Liver (tissue), 9 donors: ENCODE measurements around the gene ALDH1B1. TPM values are rescaled to one million over a fixed set of nuclear protein-coding genes. Genes with fewer than 3 reads are reported as not detected.

Source experiments
- DNase-seq: peaks from one replicate; pipeline ENCODE4 v3.0.0-alpha.2; 2017; ENCODE audit warnings: low spot score
- H3K27ac ChIP-seq, 2 donors: one replicate each; pipeline ENCODE4 v1.7.0; 2013; ENCODE audit warnings: inconsistent platforms in 2 of 2, low read length in 2 of 2, control low read depth in 1 of 2, low read depth in 1 of 2, mild to moderate bottlenecking in 1 of 2
- H3K27me3 ChIP-seq, 4 donors: one replicate each; pipeline versions ENCODE4 v1.6.1 to v1.7.0; 2013; ENCODE audit warnings: low read length in 3 of 4, inconsistent platforms in 1 of 4, mild to moderate bottlenecking in 1 of 4, moderate library complexity in 1 of 4; ENCODE audit not compliant: control insufficient read depth in 4 of 4, insufficient read depth in 4 of 4
- H3K36me3 ChIP-seq, 4 donors: one replicate each; pipeline versions ENCODE4 v1.6.1 to v1.7.0; 2013; ENCODE audit warnings: low read length in 3 of 4, mild to moderate bottlenecking in 3 of 4, low read depth in 1 of 4, moderate library complexity in 1 of 4; ENCODE audit not compliant: control insufficient read depth in 4 of 4, insufficient read depth in 3 of 4
- H3K4me1 ChIP-seq, 4 donors: one replicate each; pipeline versions ENCODE4 v1.6.1 to v1.7.0; 2013; ENCODE audit warnings: low read length in 3 of 4, mild to moderate bottlenecking in 3 of 4, moderate library complexity in 1 of 4; ENCODE audit not compliant: control insufficient read depth in 4 of 4, insufficient read depth in 4 of 4
- H3K4me3 ChIP-seq, 3 donors: one replicate each; pipeline versions ENCODE4 v1.6.1 to v1.7.0; 2013; ENCODE audit warnings: low read length in 3 of 3, control low read depth in 1 of 3, low read depth in 1 of 3, mild to moderate bottlenecking in 1 of 3
- H3K9ac ChIP-seq, 2 donors: one replicate each; pipeline ENCODE4 v1.7.0; 2013; ENCODE audit warnings: low read length in 2 of 2, mild to moderate bottlenecking in 2 of 2, moderate library complexity in 2 of 2, control low read depth in 1 of 2, low read depth in 1 of 2
- H3K9me3 ChIP-seq, 4 donors: one replicate each; pipeline versions ENCODE4 v1.6.1 to v1.7.0; 2013; ENCODE audit warnings: low read length in 3 of 4; ENCODE audit not compliant: control insufficient read depth in 4 of 4
- ATF3 ChIP-seq: IDR thresholded peaks from 2 replicates; pipeline ENCODE4 v1.6.1; 2016; ENCODE audit warnings: antibody characterized with exemption
- CTCF ChIP-seq: fragments of 150-350 bp; IDR thresholded peaks from 2 replicates; pipeline ENCODE4 v1.5.1; 2017; ENCODE audit warnings: improper control_type of control experiment, low read depth, low read length; ENCODE audit not compliant: missing input control
- EGR1 ChIP-seq, 2 donors: IDR thresholded peaks; 2 replicates each; pipeline ENCODE4 v1.6.1; 2016 to 2018; ENCODE audit warnings: antibody characterized with exemption in 2 of 2, low read depth in 2 of 2
- FOXA1 ChIP-seq: IDR thresholded peaks from 2 replicates; pipeline ENCODE4 v1.6.1; 2016; ENCODE audit warnings: antibody characterized with exemption
- FOXA2 ChIP-seq: IDR thresholded peaks from 2 replicates; pipeline ENCODE4 v1.6.1; 2016; ENCODE audit warnings: antibody characterized with exemption
- GABPA ChIP-seq, 2 donors: IDR thresholded peaks in 1 of 2; conservative IDR thresholded peaks in 1 of 2; 2 replicates each; pipeline ENCODE4 v1.6.1; 2016; ENCODE audit warnings: antibody characterized with exemption in 2 of 2, mild to moderate bottlenecking in 1 of 2, moderate library complexity in 1 of 2
- HNF4A ChIP-seq, 2 donors: conservative IDR thresholded peaks; 2 replicates each; pipeline ENCODE4 v1.6.1; 2016; ENCODE audit warnings: antibody characterized with exemption in 2 of 2, mild to moderate bottlenecking in 2 of 2
- HNF4G ChIP-seq: IDR thresholded peaks from 2 replicates; pipeline ENCODE4 v1.6.1; 2016; ENCODE audit warnings: antibody characterized with exemption
- JUND ChIP-seq, 2 donors: IDR thresholded peaks; 2 replicates each; pipeline ENCODE4 v1.6.1; 2016; ENCODE audit warnings: antibody characterized with exemption in 2 of 2
- MAX ChIP-seq: IDR thresholded peaks from 2 replicates; pipeline ENCODE4 v1.6.1; 2016; ENCODE audit warnings: antibody characterized with exemption
- NR2F2 ChIP-seq: IDR thresholded peaks from 2 replicates; pipeline ENCODE4 v1.6.1; 2016; ENCODE audit warnings: antibody characterized with exemption
- RAD21 ChIP-seq, 2 donors: IDR thresholded peaks; 2 replicates each; pipeline ENCODE4 v1.6.1; 2016; ENCODE audit warnings: antibody characterized with exemption in 2 of 2, mild to moderate bottlenecking in 2 of 2
- REST ChIP-seq: IDR thresholded peaks from 2 replicates; pipeline ENCODE4 v1.6.1; 2016; ENCODE audit warnings: antibody characterized with exemption, mild to moderate bottlenecking
- RXRA ChIP-seq, 2 donors: IDR thresholded peaks; 2 replicates each; pipeline ENCODE4 v1.6.1; 2017 to 2018; ENCODE audit warnings: antibody characterized with exemption in 2 of 2, mild to moderate bottlenecking in 1 of 2
- SP1 ChIP-seq: IDR thresholded peaks from 2 replicates; pipeline ENCODE4 v1.6.1; 2018; ENCODE audit warnings: antibody characterized with exemption, mild to moderate bottlenecking
- TAF1 ChIP-seq: conservative IDR thresholded peaks from 2 replicates; pipeline ENCODE4 v1.6.1; 2016; ENCODE audit warnings: antibody characterized with exemption, mild to moderate bottlenecking
- YY1 ChIP-seq: IDR thresholded peaks from 2 replicates; pipeline ENCODE4 v1.6.1; 2016; ENCODE audit warnings: antibody characterized with exemption, mild to moderate bottlenecking
- ZBTB33 ChIP-seq: IDR thresholded peaks from 2 replicates; pipeline ENCODE4 v1.6.1; 2016; ENCODE audit warnings: antibody characterized with exemption
- WGBS: extraction: QIAGEN DNeasy Blood & Tissue Kit; methylation state at CpG from one replicate; pipeline ENCODE4 v1.1.7; 2013; 5-methylcytosine and 5-hydroxymethylcytosine counted together
- polyA plus RNA-seq, 2 donors: library from polyadenylated mRNA; stranded (reverse) in 1 of 2; unstranded in 1 of 2; fragments of 200-250 nt in 1 of 2; fragments of >200 nt in 1 of 2; fragmentation: Nextera tagmentation in 1 of 2; extraction: Ambion mirVana in 1 of 2; gene quantifications; one replicate each; pipeline versions ENCODE4 v1.2.1 to v1.2.3, GENCODE V29; 2013 to 2015
- total RNA-seq, 2 donors: library from RNA; depleted of rRNA; stranded (reverse); fragments of >200 nt; gene quantifications; one replicate each; pipeline ENCODE4 v1.2.3, GENCODE V29; 2014
- donor health status: healthy.
- donor health status: healthy.
- donor health status: healthy.
- donor health status: healthy.
- donor health status: healthy.

Gene ALDH1B1
- total and polyA plus RNA-seq, 4 donors = 18.9 to 73.9 (median 52.6) TPM

- H3K4me1 ChIP-seq = peaks cover 0 to 6% (median 3%) of the 10 kb centered on the region in 4 donors
- TF ChIP-seq GABPA (IDR thresholded peaks at IDR 0.05 in 1 of 2, conservative IDR thresholded peaks at IDR 0.05 in 1 of 2) = no peak
- no peak for TF ChIP-seq RXRA (IDR thresholded peaks at IDR 0.05)
- TF ChIP-seq TAF1 = no peak
- TF ChIP-seq HNF4G = no peak
- no peak for TF ChIP-seq CTCF
- TF ChIP-seq FOXA2 = no peak
- TF ChIP-seq FOXA1 = no peak
- TF ChIP-seq SP1 = no peak
- TF ChIP-seq NR2F2 = no peak
- no peak for TF ChIP-seq REST
- no peak for TF ChIP-seq ATF3
- no peak for TF ChIP-seq RAD21 (IDR thresholded peaks at IDR 0.05)
- no peak for TF ChIP-seq ZBTB33
- no peak for TF ChIP-seq MAX
- TF ChIP-seq JUND (IDR thresholded peaks at IDR 0.05) = no peak
- no peak for TF ChIP-seq YY1
- TF ChIP-seq EGR1 (IDR thresholded peaks at IDR 0.05; ENCODE audit: low read depth in 2 of 2) = no peak
- no peak for TF ChIP-seq HNF4A (conservative IDR thresholded peaks at IDR 0.05)
- no peaks in the 10 kb centered on the region for H3K36me3 ChIP-seq
- no peaks in the 10 kb centered on the region for H3K27me3 ChIP-seq
- no peak overlapping the region for H3K9ac ChIP-seq
- no peak for DNase-seq
- 59% methylated on average over 5 of the region's 5 CpGs for WGBS
- no peak overlapping the region for H3K4me3 ChIP-seq
- no peak overlapping the region for H3K27ac ChIP-seq
- no peaks in the 10 kb centered on the region for H3K9me3 ChIP-seq
These were observed 28.9 kb upstream of the ALDH1B1 start for GRCh38 chr9:38363589-38363925.

- no peak for TF ChIP-seq MAX
- no peak for TF ChIP-seq HNF4G
- TF ChIP-seq RAD21 (IDR thresholded peaks at IDR 0.05) = no peak
- TF ChIP-seq SP1 = no peak
- TF ChIP-seq CTCF = no peak
- no peak for TF ChIP-seq EGR1 (IDR thresholded peaks at IDR 0.05; ENCODE audit: low read depth in 2 of 2)
- Histone ChIP-seq H3K9me3 (no peaks in the 10 kb centered on the region), H3K9ac (no peak overlapping the region), H3K4me3 (no peak overlapping the region), H3K4me1 (peaks cover 0 to 6% (median 3%) of the 10 kb centered on the region in 4 donors), H3K27ac (no peak overlapping the region), H3K27me3 (no peaks in the 10 kb centered on the region), H3K36me3 (no peaks in the 10 kb centered on the region)
- no peak for DNase-seq
These were observed 24.6 kb upstream of the ALDH1B1 start for GRCh38 chr9:38367898-38368297.
